Right ventricle myocardium superior (tissue), 1 donor: ENCODE results near the gene CHCHD1. TPM values are rescaled to one million over a fixed set of nuclear protein-coding genes. Genes with fewer than 3 reads are reported as not detected.

Experiments used
- ATAC-seq: fragments of 200-7000 bp; cut with Tn5 transposase; one replicate; pipeline ENCODE4 v1.9.1; 2020; ENCODE audit warnings: mild to moderate bottlenecking; ENCODE audit not compliant: poor library complexity
- DNase-seq: peaks from one replicate; pipeline ENCODE4 v3.0.0-alpha.2; 2020
- intact Hi-C: fragments of 100-400 bp; cut with DNase I; formaldehyde crosslinking; loops from one replicate; pipeline ENCODE4 v1.11.2; 2022
- total RNA-seq: library from RNA; stranded (reverse); fragmentation: NEBNext Ultra II Directional; extraction: Animal tissue kit (Norgen Biotek cat#: 25700); gene quantifications from one replicate; pipeline ENCODE4 v1.2.1, GENCODE V29; 2021
- donor health status: DM: no; HTN: yes; CAD: no; lungs with severe emphysema.

The CHCHD1 gene
- total RNA-seq, 1 donor from 2014 or later: 28.0 TPM

DNA sequence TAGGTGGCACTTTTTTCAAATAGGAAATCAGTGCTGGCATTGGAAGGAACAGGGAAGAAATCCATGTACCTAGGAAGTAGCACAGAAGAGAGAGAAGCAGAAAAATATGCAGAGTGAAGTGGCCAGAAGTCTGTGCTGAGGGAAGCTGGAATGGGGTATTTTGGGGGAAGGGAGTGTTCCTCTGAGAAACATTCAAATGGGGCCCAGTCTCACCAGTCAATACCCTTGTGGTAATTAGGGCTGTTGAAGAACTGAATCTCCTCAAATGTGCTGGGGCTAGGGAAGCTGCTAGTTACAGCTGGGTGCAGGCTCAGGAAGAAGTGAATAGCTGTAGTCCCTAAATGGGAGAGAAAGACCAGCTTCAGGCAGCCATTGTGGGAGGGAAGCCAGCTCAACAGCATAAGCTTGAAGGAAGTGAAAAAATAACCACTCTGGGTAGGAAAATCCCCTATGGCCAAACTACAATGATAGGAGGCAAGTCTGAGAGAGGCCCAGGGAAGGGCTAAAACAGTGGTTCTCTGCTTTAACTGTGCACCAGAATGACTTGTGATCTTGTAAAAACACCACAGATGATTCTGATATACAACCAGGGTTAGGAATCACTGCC is 21.9 kb downstream of the CHCHD1 start:
- DNase-seq: peak; percentile 1
- intact Hi-C loops: no loop called here
- no peak for ATAC-seq

DNA sequence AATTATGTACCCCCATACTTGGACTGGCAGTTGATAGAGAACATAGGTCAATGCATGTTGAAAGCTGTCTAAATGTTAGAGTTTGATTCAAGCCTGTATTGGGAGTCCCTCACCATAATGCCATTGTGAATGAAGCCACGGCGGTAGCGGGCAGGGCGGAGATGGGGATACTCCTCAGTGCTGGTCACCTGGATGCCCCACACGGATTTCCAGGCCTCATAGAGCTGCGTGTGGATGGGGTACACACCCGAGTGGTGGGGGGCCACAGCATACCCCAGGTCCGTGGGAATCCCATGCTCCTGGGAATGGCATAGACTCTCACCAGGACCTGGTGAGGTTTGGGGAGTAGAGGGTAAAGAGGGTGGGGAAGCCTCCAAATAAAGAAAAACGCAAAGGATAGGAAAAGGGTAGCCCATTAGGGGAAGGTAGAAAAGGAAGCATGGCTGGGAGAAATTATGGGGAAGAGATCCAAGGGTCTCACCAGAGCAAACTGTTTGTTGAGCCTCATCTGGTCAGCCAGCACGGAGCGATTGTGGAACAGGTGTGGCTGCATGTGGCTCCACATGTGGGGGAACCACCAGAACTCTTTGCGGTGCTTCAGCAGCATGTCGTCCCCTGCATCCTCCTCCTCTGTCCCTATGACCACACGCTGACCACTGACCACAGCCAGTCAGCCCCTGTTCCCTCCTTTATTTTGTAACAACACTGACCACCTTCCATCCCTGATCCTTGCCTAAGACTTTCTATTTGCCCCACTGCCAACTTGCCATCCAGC is 24.5 kb downstream of the CHCHD1 start:
- ATAC-seq: no peak
- DNase-seq: peak; percentile 19
- intact Hi-C loops: no loop called here

DNA sequence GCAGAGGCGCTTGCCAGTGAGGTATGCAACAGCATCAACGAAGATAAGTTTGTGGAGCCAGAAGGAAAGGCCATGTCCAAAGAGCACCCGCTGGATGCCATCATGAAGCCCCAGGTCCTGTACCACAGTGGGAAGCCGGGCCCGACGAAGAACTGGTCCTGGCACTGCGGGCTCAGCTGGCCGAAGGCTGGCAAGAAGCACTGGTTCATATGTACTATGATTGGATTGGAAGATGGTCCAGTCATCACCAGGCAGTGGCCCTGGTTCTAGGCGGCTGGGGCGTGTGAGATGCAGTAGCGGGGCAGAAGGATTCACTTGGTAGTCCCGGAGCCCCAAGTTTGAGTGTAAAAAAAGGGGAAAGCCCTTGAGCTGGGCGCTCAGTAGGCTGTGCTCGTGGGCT is 25.6 kb downstream of the CHCHD1 start:
- no peak for ATAC-seq
- DNase-seq: peak; percentile 42
- intact Hi-C loops: no loop called here

DNA sequence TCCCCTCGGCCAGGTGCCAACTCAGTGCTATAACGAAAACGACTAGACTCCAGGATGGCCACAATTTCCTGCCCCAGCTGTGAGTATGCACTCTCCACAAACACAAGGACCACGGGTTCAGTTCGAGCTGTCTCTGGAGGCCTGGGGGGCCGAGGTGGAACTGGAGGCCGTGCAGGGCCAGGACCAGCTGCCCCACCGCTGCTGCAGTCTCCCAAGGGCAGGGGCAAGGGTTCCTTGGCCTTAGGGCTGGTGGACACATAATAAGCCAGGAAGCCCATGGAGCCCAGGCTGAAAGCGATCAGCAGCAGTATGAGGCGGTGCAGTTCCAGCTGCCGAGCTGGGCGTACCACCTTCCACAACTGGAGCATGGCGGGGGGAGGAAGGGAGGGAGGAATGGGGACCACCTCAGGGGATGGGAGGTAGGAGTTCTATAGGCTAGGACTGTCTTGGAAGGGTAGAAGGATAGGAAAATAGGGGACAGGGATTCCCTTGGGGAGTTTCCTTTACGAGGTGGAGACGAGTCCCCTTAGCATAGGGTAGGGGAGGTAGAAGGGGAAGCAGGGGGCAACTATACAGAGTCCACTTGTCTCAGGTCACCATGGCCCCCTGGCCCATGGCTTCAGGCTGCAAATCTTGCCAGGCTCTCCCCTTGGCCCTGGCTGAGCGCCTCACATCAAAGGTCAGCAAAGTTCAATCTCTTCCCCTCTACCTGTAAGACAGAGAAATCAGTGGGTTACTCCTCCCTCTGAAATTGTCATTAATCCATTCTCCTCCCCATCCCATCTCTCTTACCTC is 26.4 kb downstream of the CHCHD1 start:
- ATAC-seq (no peak), DNase-seq (peak; percentile 28)
- intact Hi-C loops: no loop called here

DNA sequence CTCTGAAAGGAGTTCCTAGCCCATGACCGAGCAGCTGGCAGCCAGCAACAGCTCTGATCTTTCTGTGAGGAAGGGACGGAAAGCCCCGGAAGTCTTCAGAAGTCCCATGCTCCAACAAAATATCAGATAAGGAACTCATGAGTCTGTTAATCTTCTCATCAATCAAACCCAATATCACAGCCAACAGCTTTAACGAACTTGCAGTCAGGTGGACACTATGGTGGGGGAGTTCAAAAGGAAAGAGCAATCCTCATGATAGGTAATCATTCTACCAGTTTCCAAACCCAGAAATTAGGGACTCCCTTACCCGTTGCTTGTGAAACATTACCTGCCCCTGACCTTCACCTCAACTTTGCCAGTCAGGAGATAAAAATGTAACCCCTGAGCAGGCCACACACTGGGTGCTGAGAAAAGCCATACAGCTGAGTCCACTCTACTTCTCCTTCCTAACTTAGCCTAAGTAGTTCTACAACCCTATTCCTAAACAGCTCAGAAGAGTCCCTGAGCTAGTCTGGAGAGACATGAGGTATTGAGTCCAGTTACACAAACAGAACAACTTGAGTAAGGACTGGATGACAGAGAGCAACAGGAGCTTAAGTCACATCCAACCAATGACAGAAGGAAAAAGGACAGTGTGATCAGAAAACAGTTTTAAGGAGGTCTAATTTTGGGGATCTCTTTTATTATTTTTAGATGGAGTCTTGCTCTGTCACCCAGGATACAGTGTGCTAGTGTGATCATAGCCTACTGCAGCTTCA is 27.4 kb downstream of the CHCHD1 start:
- ATAC-seq: no peak
- intact Hi-C loops: no loop called here
- peak; percentile 5 for DNase-seq

DNA sequence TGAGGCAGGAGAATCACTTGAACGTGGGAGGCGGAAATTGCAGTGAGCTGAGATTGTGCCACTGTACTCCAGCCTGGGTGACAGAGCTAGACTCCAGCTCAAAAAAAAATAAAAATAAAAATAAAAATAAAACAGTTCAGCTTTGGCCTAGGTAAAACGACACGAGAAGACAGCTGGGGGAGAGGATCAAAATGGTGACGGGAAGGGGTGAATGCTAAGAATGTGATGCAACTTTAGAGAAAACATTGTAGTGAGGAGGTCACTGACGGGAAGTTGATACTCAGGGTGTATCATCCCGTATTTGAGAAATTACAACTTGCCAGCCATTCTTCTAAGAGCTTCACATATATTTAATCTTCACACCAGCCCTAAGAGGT is 28.5 kb downstream of the CHCHD1 start:
- ATAC-seq (no peak), DNase-seq (no peak)
- intact Hi-C loops: no loop called here

DNA sequence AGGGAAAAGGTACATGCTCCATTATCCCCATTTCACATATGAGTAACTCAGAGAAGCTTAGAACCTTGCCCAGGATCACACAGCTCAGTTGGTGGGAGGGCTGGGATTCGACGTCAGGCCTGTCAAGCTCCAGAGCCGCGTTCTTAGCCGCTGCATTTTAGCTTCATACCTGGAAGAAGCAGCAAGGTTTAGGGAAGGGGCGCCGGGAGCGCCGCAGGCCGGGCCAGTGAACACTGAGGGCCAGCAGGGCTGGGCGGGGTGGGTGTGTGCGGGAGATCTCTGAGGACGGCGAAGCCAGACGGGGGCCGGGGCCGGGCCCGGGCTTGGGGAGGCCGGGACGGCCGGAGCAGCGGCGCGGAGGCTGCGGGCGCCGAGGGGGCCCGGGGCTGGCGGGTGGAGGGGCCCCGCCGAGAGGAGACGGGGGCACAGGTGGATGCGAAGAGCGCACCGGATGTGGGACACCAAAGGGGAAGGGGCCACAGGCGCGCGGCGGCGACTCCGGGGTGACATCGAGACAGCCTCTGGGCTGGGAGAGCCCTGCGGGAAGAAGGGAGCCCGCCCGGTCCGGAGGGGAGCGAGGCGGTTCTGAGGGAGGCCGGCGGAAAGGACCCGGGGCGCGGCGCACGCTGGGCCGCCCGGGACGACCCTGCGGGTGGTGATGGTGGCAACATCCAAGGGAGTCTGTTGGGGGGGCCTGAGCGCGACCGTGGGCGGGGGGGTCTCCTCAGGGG is 29.1 kb downstream of the CHCHD1 start:
- ATAC-seq (peak; percentile 40), DNase-seq (peak; percentile 59)
- intact Hi-C loops: no loop called here

DNA sequence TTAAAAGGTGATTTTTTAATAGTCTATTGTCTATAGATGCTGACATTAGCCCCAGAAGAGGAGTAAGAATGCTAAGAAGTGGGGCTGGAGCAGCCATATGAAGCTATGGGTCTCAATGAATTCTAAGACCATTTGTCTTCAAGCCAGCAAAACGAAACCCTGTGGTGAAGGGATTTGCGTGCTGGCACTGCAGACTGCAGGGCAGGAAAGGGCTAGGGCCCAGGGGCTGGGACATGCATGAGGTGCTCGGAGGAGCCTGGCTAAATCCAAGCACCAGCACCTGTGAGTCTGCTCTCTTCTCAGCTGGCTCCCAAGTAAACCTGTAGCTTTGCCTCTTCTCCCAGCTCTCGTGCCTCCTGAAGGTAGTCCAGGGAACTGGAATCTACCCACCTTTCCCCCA is 30.8 kb downstream of the CHCHD1 start:
- ATAC-seq (no peak), DNase-seq (no peak)
- intact Hi-C loops: no loop called here

DNA sequence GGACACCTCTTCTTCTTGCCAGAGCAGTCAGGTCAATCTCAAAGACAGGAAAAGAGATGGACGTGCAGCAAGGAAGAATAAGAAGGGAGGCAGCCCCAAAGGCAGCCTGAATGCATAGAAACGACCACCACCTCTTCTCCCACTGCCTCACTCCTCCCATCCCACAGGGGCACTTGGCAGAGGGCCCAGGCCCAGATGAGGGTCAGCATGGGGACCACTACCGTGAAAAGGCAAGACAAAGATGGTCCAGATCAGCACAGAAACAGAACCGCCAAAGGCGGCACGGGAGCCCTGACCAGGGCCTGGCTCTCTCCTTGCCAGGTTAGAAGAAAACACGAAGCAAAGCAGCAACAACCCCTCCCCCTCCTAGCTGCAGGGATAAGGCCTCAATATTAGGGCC is 31.5 kb downstream of the CHCHD1 start:
- ATAC-seq: no peak
- DNase-seq: no peak
- intact Hi-C loops: no loop called here

DNA sequence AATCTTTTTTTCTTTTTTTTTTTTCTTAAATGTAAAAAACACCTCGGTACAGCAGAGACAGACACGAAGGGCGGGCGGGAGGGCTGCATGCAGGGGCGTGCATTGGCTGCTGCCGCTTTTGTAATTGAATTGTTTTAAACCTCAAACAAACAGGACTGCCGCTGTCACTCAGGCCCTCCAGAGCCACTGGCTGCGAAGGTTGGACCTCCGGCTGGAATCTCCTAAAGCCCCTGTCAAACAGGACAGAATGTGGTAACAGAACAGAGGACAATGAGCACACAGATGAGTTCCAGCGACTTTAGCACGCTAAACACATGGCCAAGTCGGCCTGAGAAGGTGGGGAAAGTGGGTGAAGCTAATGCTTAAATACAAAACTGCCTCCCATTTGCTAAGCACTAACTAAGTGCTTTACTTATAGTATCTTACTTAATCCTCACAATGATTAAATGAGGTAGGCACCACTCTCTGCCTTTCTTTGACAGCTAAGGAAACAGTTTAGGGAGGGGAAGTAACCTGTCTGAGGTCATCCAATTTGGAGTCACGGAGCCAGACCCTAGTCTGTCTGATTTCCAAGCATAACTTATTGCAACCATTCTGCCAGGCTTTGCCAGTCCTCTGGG is 32.5 kb downstream of the CHCHD1 start:
- intact Hi-C loops: no loop called here
- ATAC-seq (no peak), DNase-seq (no peak)

DNA sequence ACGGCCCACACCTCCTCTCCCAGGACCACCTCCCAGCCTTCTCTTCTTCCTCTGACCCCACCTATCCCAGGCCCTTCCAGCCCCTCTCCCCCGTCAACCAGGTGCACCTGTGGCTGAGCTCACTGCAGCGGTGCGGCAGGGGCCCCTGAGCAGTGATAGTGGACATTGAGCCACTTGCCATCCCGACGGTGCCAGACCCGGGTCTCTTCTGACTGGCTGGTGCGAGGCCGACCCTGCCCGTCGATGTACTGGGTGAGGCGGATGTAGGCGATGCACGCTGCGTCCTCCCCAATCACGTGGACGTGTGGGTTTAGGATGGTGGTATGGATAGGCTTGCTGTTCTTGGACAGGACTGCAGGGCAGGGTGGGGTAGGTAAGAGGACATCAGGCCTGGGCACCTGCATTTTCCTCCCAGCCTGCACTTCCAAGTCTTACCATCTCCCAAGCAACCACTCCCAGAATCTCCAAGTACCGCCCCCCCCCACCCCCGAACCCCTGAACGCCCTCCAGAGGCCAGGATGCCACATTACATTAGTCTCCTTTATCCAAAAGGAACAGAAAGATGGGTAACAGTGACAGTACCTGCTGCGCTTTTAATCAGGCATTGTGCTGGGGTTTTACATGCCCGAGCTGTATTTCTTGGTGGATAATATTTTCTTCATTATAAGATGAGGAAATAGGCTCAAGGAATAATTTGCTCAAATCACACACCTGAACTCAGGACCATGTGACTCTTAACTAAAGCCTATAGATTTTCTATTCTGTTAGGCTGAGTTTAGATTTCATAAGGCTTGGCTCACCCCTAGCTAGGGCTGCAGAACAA is 33.3 kb downstream of the CHCHD1 start:
- intact Hi-C loops: no loop called here
- ATAC-seq (no peak), DNase-seq (no peak)

DNA sequence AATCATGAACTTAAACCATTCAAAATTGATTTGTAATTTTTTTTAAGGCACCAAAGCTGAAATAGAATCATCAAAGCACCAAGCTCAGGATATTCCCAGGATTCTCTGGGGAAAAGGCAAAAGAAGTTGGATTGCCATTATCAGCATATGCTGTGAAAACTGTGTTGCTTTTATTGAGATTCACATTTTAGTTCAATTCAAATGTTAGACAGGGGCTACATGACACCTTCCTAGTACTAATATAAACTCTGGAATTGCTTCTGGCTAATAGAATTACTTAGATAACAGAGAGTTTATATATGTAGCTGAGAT is 33.8 kb downstream of the CHCHD1 start:
- no peak for DNase-seq
- no peak for ATAC-seq
- intact Hi-C loops: no loop called here

DNA sequence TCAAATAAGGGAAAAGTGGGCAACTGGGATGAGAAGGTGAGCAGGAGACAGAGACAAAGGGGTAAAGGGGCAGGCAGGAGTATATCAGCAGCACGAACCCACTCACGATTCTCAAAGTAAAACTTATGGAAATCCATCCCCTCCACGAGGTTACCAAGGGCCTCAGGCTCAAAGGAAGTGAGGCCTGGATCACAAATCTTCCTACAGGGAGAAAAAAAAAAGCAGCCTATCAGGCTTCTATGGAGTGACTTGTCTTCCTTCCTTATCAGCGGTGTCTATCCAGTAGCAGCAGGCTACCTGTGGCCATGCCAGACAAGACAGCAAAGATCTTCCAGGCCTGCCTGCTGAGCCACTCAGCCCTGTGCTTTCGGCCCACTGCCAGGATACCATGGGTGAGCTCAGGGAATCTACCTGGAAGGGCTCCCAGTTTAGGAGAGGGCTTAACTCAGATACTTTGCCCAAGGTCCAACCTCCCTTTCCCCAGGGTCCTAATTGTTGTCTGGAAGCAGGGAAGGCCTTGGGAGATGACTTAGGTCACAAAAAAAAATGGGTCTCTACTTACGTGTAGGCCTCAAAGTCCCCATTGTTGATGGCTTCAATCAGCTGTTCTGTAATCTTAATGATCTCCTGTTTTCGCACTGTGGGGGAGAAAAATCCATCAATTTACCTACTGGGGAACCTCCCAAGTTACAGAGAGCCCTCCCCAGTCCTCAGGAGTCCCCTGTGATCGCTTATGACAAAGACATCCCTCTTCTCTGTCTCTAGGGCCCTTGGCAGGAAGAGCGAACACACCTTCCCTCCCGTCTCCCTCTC is 35.3 kb downstream of the CHCHD1 start:
- DNase-seq: no peak
- intact Hi-C loops: no loop called here
- no peak for ATAC-seq

DNA sequence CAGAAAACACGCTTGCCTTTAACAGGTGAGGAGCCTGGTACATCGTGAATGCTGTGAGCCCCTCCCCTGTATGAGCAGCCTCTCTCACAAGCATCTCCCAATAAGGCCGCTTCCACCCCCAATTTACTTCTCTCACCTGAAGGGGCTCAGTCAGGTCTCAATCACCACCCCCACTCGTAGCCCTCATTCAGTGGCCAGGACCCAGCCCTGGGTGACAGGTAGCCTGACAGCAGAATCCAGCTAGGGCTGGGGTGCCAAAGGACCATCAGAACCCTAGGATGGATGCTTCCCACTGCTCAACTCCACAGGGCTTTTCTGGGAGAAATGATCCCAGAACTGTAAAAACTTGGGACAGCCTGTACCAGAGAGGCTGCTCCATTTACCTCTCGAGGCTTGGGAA is 36.0 kb downstream of the CHCHD1 start:
- ATAC-seq: no peak
- intact Hi-C loops: no loop called here

DNA sequence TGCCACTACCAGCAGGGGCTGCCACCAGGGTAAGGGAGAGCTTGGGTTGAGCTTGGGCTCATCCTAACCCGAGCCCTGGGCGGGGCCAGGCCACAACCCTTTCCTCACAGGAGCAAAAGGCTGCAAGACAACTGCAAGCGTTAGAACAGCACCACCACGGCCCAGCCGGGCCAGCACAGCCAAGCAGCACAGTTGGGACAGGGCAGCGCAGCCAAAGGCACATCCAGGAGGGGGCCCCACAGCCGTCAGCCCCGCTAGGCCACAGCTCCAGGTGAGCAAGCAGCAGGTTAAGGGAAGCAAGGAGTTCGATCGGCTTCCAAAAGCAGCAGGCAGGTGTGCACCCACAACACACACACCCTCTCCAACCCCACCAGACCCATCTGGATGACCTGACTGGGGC is 36.6 kb downstream of the CHCHD1 start:
- DNase-seq: no peak
- intact Hi-C loops: no loop called here
- ATAC-seq: peak; percentile 1

More for the DNA sequence above, 36.0 kb downstream of the CHCHD1 start:
- DNase-seq: no peak

DNA sequence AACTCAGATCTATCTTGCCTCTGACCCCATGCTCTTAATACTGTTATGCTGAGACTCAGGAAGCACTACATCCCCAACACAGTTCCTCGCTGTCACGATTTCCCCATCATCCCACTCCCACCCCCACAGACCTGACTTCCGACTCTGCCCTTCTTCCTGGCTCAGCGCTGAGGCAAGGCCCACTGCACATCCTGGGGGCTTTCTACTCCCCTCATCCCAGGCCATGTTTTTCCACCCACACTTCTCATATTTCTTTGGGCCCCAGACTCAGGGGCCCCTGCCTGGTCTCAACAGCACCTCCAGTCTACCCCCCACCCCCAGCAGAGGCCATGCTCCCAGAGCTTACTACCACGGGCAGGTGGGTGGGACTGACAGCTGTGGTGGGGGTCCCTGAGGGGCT is 37.2 kb downstream of the CHCHD1 start:
- no peak for DNase-seq

More for the DNA sequence above, 37.2 kb downstream of the CHCHD1 start:
- no peak for ATAC-seq
- intact Hi-C loops: no loop called here
